H7 (cell line): ENCODE results near the gene WDR43. TPM values are rescaled to one million over a fixed set of nuclear protein-coding genes. Genes with fewer than 3 reads are reported as not detected.

Experiments used
- DNase-seq: peaks from one replicate; pipeline ENCODE4 v3.0.0; 2012
- H3K27me3 ChIP-seq: 2 replicates; pipeline ENCODE4 v1.6.0; 2011; ENCODE audit warnings: mild to moderate bottlenecking, low read length; ENCODE audit not compliant: control insufficient read depth, insufficient read depth
- H3K36me3 ChIP-seq: replicated peaks from 2 replicates; pipeline ENCODE4 v1.5.1; 2011; ENCODE audit warnings: low read length; ENCODE audit not compliant: control insufficient read depth, insufficient read depth
- H3K4me3 ChIP-seq: 2 replicates; pipeline ENCODE4 v1.5.1; 2011; ENCODE audit warnings: low read depth, mild to moderate bottlenecking, control low read depth, low read length, moderate library complexity; ENCODE audit not compliant: insufficient read depth
- total RNA-seq: library from RNA; depleted of rRNA; stranded (reverse); fragments of >200 nt; shearing (Covaris generic); gene quantifications from 2 replicates; pipeline ENCODE4 v1.2.3, GENCODE V29; 2014; rRNA removed

The WDR43 gene
- total RNA-seq, 1 experiment from 2014 or later, result 106 TPM

GRCh38 chr2:28982381-28982950, 88.0 kb downstream of the WDR43 start:
- peak; percentile 37 for DNase-seq
- H3K4me3 ChIP-seq, result no peak overlapping the region
- H3K27me3 ChIP-seq, result no peaks in the 10 kb centered on the region
- no peaks in the 10 kb centered on the region for H3K36me3 ChIP-seq

- DNase-seq, result peak; percentile 16
- no peaks in the 10 kb centered on the region for H3K36me3 ChIP-seq
- H3K4me3 ChIP-seq, result no peak overlapping the region
- H3K27me3 ChIP-seq, result no peaks in the 10 kb centered on the region
Observed at GRCh38 chr2:28986429-28986828, 92.0 kb downstream of the WDR43 start.

- Histone ChIP-seq H3K36me3 (no peaks in the 10 kb centered on the region), H3K4me3 (no peak overlapping the region), H3K27me3 (no peaks in the 10 kb centered on the region)
- peak; percentile 15 for DNase-seq
Observed at GRCh38 chr2:28989973-28990372, 95.5 kb downstream of the WDR43 start.

- H3K27me3 ChIP-seq, result no peaks in the 10 kb centered on the region
- H3K36me3 ChIP-seq, result no peaks in the 10 kb centered on the region
- no peak for DNase-seq
- no peak overlapping the region for H3K4me3 ChIP-seq
Observed at GRCh38 chr2:28990445-28990844, 96.0 kb downstream of the WDR43 start.

- no peak for DNase-seq
Observed at GRCh38 chr2:28991021-28991420, 96.6 kb downstream of the WDR43 start.

GRCh38 chr2:28991460-28991859, 97.0 kb downstream of the WDR43 start:
- H3K4me3 ChIP-seq, result no peak overlapping the region
- no peak for DNase-seq
- no peaks in the 10 kb centered on the region for H3K27me3 ChIP-seq
- no peaks in the 10 kb centered on the region for H3K36me3 ChIP-seq

More at GRCh38 chr2:28991021-28991420, 96.6 kb downstream of the WDR43 start:
- no peak overlapping the region for H3K4me3 ChIP-seq
- no peaks in the 10 kb centered on the region for H3K36me3 ChIP-seq
- H3K27me3 ChIP-seq, result no peaks in the 10 kb centered on the region

- H3K27me3 ChIP-seq, result no peaks in the 10 kb centered on the region
- no peak overlapping the region for H3K4me3 ChIP-seq
- no peak for DNase-seq
- H3K36me3 ChIP-seq, result no peaks in the 10 kb centered on the region
Observed at GRCh38 chr2:28993206-28993960, 98.9 kb downstream of the WDR43 start.

- Histone ChIP-seq H3K4me3 (no peak overlapping the region), H3K36me3 (no peaks in the 10 kb centered on the region), H3K27me3 (no peaks in the 10 kb centered on the region)
- no peak for DNase-seq
Observed at GRCh38 chr2:28994074-28994473, 99.6 kb downstream of the WDR43 start.

- H3K4me3 ChIP-seq, result no peak overlapping the region
- no peaks in the 10 kb centered on the region for H3K36me3 ChIP-seq
- no peak for DNase-seq
- H3K27me3 ChIP-seq, result no peaks in the 10 kb centered on the region
Observed at GRCh38 chr2:28994679-28995078, 100.2 kb downstream of the WDR43 start.

GRCh38 chr2:28995765-28996750, 101.6 kb downstream of the WDR43 start:
- DNase-seq, result no peak
- no peaks in the 10 kb centered on the region for H3K36me3 ChIP-seq
- no peak overlapping the region for H3K4me3 ChIP-seq
- H3K27me3 ChIP-seq, result no peaks in the 10 kb centered on the region

GRCh38 chr2:28997237-28997846, 102.9 kb downstream of the WDR43 start:
- H3K27me3 ChIP-seq, result no peaks in the 10 kb centered on the region
- DNase-seq, result peak; percentile 56
- H3K4me3 ChIP-seq, result no peak overlapping the region
- H3K36me3 ChIP-seq, result no peaks in the 10 kb centered on the region

Other genes starting within 250 kb of the WDR43 start
- 67.6 and 71.1 TPM in 2 replicates for gene PPP1CB, start 142.8 kb upstream of the WDR43 start, total RNA-seq
- 0.28 TPM in 1 of 2 replicates, not detected in the other for gene SPDYA, start 83.8 kb upstream of the WDR43 start, total RNA-seq
- gene TRMT61B, start 24.4 kb upstream of the WDR43 start, total RNA-seq, result 26.1 and 26.6 TPM in 2 replicates
- 0.18 and 0.21 TPM in 2 replicates for gene TOGARAM2, start 86.6 kb downstream of the WDR43 start, total RNA-seq
- gene PCARE, start 179.9 kb downstream of the WDR43 start, total RNA-seq, result not detected in 2 replicates
- gene CLIP4, start 220.7 kb downstream of the WDR43 start, total RNA-seq, result 0.30 and 2.0 TPM in 2 replicates